Stimulated activated memory B cell treated with anti-CD40 and anti-IgM and Interleukin-4, amounts not matched to agents 10 μg/mL and 1 μg/mL and 100 μg/mL, for 72 hours (primary cell): Measurements from ENCODE around the gene AKT3.
A peak's percentile ranks its signal among the peaks of the same experiment; 100 is the strongest.
"Not testable (repeated sequence)": the region's sequence is repeated elsewhere in the genome, so short reads cannot be mapped to it uniquely, and the experiment has no call there.

Source experiments
- ATAC-seq: fragments of 150-1000 bp; cut with Tn5 transposase; 2 replicates; pipeline ENCODE4 v1.10.0; 2021
- H3K27ac Mint-ChIP-seq: one replicate; pipeline ENCODE4 v1.8.0; 2022; ENCODE audit warnings: mild to moderate bottlenecking, mixed read lengths
- H3K27me3 Mint-ChIP-seq: one replicate; pipeline ENCODE4 v1.8.0; 2022; ENCODE audit warnings: mixed read lengths
- H3K36me3 Mint-ChIP-seq: one replicate; pipeline ENCODE4 v1.8.0; 2022; ENCODE audit warnings: mixed read lengths
- H3K4me1 Mint-ChIP-seq: one replicate; pipeline ENCODE4 v1.8.0; 2022; ENCODE audit warnings: mixed read lengths
- H3K4me3 Mint-ChIP-seq: one replicate; pipeline ENCODE4 v1.8.0; 2022; ENCODE audit warnings: mild to moderate bottlenecking, moderate library complexity, mixed read lengths
- H3K9me3 Mint-ChIP-seq: one replicate; pipeline ENCODE4 v1.8.0; 2022; ENCODE audit warnings: mixed read lengths

AKT3 gene

DNA sequence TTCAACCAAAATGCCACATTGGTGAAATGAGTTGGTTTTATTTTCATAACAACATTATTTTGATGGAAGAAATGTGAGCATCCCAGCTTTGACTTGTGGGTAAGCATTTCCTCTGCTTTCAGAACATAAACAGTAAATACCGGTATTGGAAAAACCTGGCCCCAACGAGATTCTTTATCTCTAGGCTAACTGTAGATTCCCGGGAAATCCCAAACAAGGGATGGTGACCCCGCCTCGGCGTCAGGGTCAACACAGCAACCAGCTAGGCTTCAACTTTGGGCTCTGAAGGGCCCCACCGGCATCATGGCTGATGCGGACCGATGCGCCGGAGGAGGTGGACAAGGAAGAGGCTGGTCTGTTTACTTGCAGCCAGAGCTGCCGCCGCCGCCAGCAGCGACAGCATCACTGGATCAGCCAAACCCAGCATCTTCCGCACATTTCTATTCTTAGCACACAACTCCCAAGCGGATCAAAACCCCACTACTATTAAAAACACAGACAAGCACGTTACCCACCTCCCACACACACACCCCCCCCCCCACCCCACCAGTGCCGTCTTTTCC, 1.1 kb downstream of the AKT3 start:
- H3K27ac Mint-ChIP-seq: peak overlapping the region; percentile 95
- H3K36me3 Mint-ChIP-seq: no peaks in the 10 kb centered on the region
- H3K4me1 Mint-ChIP-seq: peaks cover 28% of the 10 kb centered on the region
- H3K27me3 Mint-ChIP-seq: no peaks in the 10 kb centered on the region
- H3K4me3 Mint-ChIP-seq: peak overlapping the region; percentile 98
- no peaks in the 10 kb centered on the region for H3K9me3 Mint-ChIP-seq
- peak; percentile 28 for ATAC-seq

DNA sequence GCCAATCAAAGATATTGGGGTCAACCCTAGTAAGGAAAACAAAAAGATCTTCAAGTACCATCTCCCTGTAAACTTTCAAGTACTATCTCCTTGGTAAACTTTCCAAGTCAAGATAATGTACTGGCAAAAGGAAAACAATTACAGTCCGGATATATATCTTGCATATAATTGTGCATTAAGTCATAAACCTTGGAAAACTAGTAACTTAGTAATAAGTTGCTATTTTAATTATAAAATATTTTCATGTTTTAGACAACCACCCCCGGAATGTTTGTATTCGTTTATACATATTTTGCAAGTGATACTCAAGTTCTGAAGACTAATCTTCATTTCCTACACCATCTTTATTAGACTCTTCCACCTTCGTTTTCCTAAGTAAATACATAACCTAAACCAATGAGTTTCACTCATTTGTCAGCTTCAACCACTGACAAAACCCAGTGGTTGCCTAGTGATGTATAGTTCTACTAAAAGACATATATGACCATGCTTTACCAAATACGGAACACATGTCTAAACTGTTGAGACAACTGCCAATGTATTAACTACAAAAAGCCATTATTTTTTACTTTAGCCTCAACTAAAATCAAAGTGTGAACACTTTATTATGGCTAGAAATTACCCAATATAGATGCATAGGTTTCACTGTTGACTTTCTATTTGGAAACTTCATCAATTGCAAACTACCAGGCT, 1.7 kb downstream of the AKT3 start:
- no peak for ATAC-seq
- Mint-ChIP-seq H3K27me3 (no peaks in the 10 kb centered on the region), H3K4me3 (peak overlapping the region; percentile 98), H3K4me1 (peaks cover 28% of the 10 kb centered on the region), H3K36me3 (peaks cover 2% of the 10 kb centered on the region), H3K27ac (peak overlapping the region; percentile 95), H3K9me3 (no peaks in the 10 kb centered on the region)

DNA sequence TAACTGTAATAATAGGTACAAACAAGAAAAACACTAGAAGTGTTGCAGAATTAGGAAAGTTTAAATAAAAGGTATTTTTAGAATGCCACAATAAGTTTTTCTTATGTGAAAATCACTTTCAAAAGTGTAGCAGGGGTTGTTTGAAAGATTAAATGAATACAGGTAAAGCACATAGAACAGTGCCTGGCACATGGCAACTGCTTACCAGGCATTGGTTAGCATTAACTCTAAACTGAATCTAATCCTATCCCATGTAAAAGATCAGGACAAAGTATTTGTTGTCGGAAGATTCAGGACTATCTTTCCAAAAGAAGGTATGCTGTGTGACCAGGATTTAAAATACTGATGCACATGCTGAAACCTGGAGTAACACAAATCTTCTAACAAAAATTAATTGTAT, 3.3 kb downstream of the AKT3 start:
- ATAC-seq: no peak
- peaks cover 9% of the 10 kb centered on the region for H3K36me3 Mint-ChIP-seq
- no peak overlapping the region for H3K27ac Mint-ChIP-seq
- no peak overlapping the region for H3K4me3 Mint-ChIP-seq
- H3K9me3 Mint-ChIP-seq: no peaks in the 10 kb centered on the region
- peaks cover 38% of the 10 kb centered on the region for H3K4me1 Mint-ChIP-seq
- H3K27me3 Mint-ChIP-seq: no peaks in the 10 kb centered on the region

DNA sequence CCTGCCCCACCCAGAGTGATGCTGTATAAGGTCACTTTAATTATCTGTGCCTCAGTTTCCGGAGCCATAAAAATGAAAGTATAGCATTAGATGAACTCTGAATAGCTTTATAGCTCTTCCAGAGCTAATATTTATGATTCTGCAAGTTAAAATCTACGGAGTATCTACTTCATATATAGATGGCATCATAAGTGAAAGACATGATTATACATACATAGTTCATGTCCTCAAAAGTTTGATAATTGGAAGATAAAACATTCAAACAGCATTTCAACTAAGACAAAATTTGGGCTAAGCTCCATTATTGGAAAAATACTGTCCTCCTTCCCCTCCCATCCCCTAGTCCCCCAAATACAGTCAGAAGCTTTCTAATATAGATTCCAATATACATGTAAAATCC, 4.2 kb downstream of the AKT3 start:
- no peak overlapping the region for H3K27ac Mint-ChIP-seq
- peaks cover 34% of the 10 kb centered on the region for H3K4me1 Mint-ChIP-seq
- H3K36me3 Mint-ChIP-seq: peaks cover 9% of the 10 kb centered on the region
- ATAC-seq: no peak
- H3K9me3 Mint-ChIP-seq: no peaks in the 10 kb centered on the region
- no peak overlapping the region for H3K4me3 Mint-ChIP-seq
- H3K27me3 Mint-ChIP-seq: no peaks in the 10 kb centered on the region

DNA sequence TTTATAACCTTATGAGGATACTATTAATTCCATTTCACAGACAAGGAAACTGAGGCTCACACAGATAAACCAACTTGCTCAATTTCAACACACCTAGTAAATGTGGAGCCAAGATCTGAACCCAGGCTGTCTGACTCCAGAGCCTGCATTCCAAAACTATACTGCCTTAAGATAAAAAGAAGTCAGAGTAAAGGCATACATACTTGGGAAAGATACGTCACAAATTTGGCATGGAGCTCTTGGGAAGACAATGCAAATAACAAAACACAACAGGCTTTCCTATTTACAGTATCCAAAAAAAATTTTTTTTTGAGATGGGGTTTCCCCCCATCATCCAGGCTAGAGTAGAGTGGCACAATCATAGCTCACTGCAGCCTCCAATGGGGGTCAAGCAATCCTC, 5.9 kb downstream of the AKT3 start:
- H3K27me3 Mint-ChIP-seq: no peaks in the 10 kb centered on the region
- ATAC-seq: no peak
- peaks cover 38% of the 10 kb centered on the region for H3K4me1 Mint-ChIP-seq
- H3K36me3 Mint-ChIP-seq: peaks cover 20% of the 10 kb centered on the region
- H3K27ac Mint-ChIP-seq: no peak overlapping the region
- no peak overlapping the region for H3K4me3 Mint-ChIP-seq
- H3K9me3 Mint-ChIP-seq: no peaks in the 10 kb centered on the region

DNA sequence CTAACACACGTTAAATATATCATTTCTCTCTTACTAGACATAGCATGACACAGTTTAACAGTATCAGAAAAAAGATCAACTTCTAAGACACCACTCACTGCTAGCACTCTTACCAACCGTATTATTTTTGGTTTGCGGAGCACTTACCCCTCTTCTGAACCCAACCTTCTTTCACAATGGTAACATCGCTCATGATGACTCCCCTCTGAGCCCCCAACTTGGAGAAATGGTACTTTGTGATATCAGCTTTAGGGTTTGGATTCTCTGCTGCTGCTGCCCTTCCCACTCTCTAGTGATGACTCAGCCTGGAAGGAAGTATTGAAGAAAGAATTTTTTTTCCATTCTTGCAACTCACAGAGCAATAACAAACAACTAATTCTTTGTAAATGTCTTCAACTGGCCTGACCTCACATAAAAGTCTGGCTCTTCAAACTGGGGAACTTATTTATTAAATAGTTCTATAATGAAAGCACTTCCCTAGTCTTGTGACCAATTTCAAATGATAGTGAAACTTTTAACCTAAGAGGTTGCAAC, 7.0 kb downstream of the AKT3 start:
- Mint-ChIP-seq H3K36me3 (peaks cover 20% of the 10 kb centered on the region), H3K9me3 (no peaks in the 10 kb centered on the region), H3K4me3 (no peak overlapping the region), H3K4me1 (peaks cover 27% of the 10 kb centered on the region), H3K27me3 (no peaks in the 10 kb centered on the region), H3K27ac (peak overlapping the region; percentile 28)
- ATAC-seq: no peak

DNA sequence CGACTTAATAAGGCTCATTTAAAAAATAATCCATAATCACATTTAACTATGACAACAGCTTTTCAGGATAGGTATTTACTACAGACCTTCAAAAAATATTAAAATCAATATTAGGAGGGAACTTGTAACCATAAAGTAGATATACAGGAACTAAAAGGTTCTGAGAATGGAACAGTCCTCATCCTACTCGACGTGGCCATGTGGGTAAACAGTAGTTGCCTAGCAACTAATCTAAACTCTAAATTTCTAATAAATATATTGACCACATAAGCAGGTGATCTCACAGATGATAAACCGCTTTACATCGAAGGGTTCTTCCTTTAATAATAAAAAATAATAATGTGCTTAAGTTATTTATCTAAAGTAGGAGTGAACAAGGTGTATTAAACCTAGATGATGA, 7.9 kb downstream of the AKT3 start:
- ATAC-seq: no peak
- no peaks in the 10 kb centered on the region for H3K27me3 Mint-ChIP-seq
- H3K27ac Mint-ChIP-seq: no peak overlapping the region
- peaks cover 30% of the 10 kb centered on the region for H3K4me1 Mint-ChIP-seq
- H3K4me3 Mint-ChIP-seq: no peak overlapping the region
- H3K9me3 Mint-ChIP-seq: no peaks in the 10 kb centered on the region
- peaks cover 27% of the 10 kb centered on the region for H3K36me3 Mint-ChIP-seq

DNA sequence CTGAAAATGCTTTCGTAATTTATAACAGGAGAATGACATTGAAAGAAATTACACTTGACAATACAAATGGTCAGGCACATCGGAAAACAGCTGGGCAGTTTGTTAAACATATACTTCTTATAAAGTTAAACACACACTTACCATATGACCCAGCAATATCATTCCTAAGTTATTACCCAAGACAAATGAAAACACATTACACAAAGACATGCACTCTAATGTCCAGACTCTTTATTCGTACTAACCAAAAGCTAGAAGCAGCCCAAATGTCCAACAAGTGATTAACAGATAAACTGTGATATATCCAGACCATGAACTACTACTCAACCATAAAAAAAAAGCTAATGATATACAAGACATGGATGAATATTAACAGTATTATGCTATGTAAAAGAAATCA, 8.5 kb downstream of the AKT3 start:
- Mint-ChIP-seq H3K27ac (no peak overlapping the region), H3K4me1 (peaks cover 32% of the 10 kb centered on the region)

DNA sequence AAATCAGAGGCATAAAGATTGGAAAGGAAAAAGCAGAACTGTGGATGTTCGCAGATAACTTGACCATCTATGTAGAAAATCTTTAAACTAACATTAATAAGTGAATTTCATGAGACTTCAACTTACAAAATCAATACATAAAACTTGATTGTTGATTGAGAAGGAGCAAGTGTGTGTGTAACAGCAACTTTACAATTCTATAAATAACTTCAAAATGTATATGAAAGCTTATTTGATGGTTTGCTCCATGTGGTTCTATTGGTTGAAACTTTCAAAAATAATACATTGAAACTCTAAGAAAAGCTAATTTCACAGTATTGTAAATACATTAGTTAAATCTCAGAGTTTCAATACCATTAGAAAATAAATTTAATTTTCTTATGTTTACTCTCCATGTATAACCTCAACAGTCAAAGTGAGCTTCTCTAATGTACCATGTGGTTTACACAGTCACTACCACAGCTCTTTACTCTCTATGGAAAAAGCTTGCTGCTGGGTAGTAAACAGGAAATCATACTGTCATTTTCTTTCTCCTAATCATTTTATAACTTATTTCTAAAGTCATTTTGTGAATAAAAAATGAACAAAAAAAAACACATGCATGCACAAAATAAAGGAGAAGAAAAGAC, 12.0 kb downstream of the AKT3 start:
- peak; percentile 70 for ATAC-seq
- no peak overlapping the region for H3K27ac Mint-ChIP-seq
- H3K4me3 Mint-ChIP-seq: no peak overlapping the region
- peaks cover 5% of the 10 kb centered on the region for H3K9me3 Mint-ChIP-seq
- no peaks in the 10 kb centered on the region for H3K27me3 Mint-ChIP-seq
- H3K36me3 Mint-ChIP-seq: peaks cover 55% of the 10 kb centered on the region
- H3K4me1 Mint-ChIP-seq: peaks cover 24% of the 10 kb centered on the region

More for the DNA sequence above, 8.5 kb downstream of the AKT3 start:
- Mint-ChIP-seq H3K36me3 (peaks cover 33% of the 10 kb centered on the region), H3K9me3 (no peaks in the 10 kb centered on the region), H3K4me3 (no peak overlapping the region), H3K27me3 (no peaks in the 10 kb centered on the region)
- no peak for ATAC-seq

DNA sequence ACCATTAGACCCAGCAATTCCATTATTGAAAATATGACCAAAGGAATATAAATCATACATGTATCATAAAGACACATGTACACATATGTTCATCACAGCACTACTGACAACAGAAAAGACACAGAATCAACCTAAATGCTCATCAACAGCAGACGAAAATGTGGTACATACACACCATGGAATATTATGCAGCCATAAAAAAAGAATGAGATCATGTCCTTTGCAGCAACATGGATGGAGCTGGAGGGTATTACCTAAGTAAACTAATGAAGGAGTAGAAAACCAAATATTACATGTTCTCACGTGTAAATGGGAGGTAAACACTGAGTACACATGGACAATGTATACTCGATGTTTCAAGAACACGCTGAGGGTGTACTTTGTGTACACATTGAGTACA, 15.9 kb downstream of the AKT3 start:
- H3K27ac Mint-ChIP-seq: no peak overlapping the region
- no peak for ATAC-seq
- peaks cover 48% of the 10 kb centered on the region for H3K36me3 Mint-ChIP-seq
- peaks cover 18% of the 10 kb centered on the region for H3K4me1 Mint-ChIP-seq
- H3K4me3 Mint-ChIP-seq: no peak overlapping the region
- no peaks in the 10 kb centered on the region for H3K27me3 Mint-ChIP-seq
- peaks cover 5% of the 10 kb centered on the region for H3K9me3 Mint-ChIP-seq

DNA sequence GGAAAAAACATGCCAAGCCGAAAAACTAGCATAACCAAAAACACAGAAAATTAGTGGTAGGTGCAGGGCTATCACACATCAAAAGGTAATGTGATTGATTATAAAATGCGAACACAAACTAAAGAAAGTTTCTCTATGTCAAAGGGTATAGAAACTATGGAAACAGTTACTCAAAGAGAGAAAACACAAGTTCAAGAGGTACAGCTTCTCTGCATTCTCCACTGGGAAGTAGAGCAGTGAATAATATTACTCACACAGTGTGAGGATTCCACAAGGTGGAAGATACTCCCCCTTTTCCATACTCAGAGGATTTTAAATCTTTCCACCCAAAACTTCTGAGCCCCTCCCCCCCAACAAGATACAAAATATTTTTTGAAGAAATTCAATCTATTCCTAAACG, 18.6 kb downstream of the AKT3 start:
- Mint-ChIP-seq H3K36me3 (peaks cover 53% of the 10 kb centered on the region), H3K27ac (no peak overlapping the region), H3K4me3 (no peak overlapping the region), H3K4me1 (peaks cover 20% of the 10 kb centered on the region), H3K27me3 (no peaks in the 10 kb centered on the region), H3K9me3 (peaks cover 5% of the 10 kb centered on the region)
- ATAC-seq: no peak

DNA sequence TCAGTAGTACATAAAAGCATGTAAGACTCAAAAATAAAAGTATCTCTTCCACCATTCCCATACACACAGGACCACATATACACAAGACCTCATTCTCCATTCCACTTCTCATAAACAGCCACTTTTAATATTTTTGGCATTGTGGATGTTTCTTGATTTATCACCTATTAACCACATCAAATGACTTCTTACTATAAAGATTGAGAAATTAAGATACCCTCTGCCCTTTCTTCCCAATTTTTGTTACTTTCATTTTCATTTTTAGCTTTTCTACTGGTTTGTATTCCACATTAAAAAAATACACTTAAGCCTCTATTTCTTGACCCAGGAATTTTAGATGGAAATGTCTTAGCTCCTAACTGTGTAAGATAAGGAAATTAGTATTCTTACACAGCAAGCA, 22.8 kb downstream of the AKT3 start:
- H3K36me3 Mint-ChIP-seq: peaks cover 59% of the 10 kb centered on the region
- H3K4me1 Mint-ChIP-seq: peaks cover 40% of the 10 kb centered on the region
- H3K9me3 Mint-ChIP-seq: peaks cover 1% of the 10 kb centered on the region
- no peak for ATAC-seq
- no peaks in the 10 kb centered on the region for H3K27me3 Mint-ChIP-seq
- no peak overlapping the region for H3K27ac Mint-ChIP-seq
- no peak overlapping the region for H3K4me3 Mint-ChIP-seq

DNA sequence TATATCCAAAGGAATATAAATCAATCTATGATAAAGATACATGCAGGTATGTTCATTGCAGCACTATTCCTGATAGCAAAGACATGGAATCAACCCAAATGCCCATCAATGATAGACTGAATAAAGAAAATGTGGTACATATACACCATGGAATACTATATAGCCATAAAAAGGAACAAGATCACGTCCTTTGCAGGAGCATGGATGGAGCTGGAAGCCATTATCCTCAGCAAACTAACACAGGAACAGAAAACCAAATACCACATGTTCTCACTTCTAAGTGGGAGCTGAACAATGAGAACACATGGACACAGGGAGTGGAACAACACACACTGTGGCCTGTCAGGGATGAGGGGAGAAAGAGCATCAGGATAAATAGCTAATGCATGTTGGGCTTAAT, 25.1 kb downstream of the AKT3 start:
- peaks cover 75% of the 10 kb centered on the region for H3K36me3 Mint-ChIP-seq
- H3K9me3 Mint-ChIP-seq: peaks cover 18% of the 10 kb centered on the region
- ATAC-seq, H3K27me3 Mint-ChIP-seq, H3K4me3 Mint-ChIP-seq, H3K27ac Mint-ChIP-seq: not testable (repeated sequence)
- peaks cover 39% of the 10 kb centered on the region for H3K4me1 Mint-ChIP-seq

DNA sequence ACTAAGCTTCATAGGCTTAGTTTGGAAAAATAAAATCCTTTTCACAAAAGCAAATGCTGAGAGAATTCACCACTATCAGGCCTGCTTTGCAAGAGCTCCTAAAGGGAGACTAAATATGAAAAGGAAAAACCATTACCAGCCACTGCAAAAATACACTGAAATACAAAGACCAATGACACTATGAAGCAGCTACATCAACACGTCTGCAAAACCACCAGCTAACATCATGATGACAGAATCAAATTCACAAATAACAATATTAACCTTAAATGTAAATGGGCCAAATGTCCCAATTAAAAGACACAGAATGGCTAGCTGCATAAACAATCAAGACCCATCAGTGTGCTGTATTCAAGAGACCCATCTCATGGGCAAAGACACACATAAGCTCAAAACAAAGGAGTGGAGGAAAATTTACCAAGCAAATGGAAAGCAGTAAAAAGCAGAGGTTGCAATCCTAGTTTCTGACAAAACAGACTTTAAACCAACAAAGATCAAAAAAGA, 28.8 kb downstream of the AKT3 start:
- no peak overlapping the region for H3K27ac Mint-ChIP-seq

DNA sequence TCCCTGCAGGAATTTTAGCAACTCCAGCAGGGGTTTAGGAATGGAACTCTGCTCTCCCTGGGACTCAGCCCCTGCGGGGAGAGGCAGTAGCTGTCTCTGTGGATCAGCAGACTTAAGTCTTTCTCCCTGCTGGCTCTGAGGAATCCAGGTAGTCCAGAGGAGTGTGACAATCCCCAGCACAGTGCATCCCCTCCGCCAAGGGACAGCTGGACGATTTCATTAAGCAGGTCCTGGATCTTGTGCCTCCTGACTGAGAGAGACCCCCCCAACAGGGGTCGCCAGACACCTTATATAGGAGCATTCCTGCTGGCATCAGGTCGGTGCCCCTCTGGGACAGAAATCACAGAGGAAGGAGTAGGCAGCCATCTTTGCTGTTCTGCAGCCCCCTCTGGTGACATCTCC, 30.6 kb downstream of the AKT3 start:
- peaks cover 76% of the 10 kb centered on the region for H3K36me3 Mint-ChIP-seq

More for the DNA sequence above, 28.8 kb downstream of the AKT3 start:
- Mint-ChIP-seq H3K4me3 (no peak overlapping the region), H3K27me3 (no peaks in the 10 kb centered on the region), H3K4me1 (peaks cover 34% of the 10 kb centered on the region), H3K36me3 (peaks cover 71% of the 10 kb centered on the region), H3K9me3 (peaks cover 18% of the 10 kb centered on the region)
- ATAC-seq: no peak

More for the DNA sequence above, 30.6 kb downstream of the AKT3 start:
- H3K4me1 Mint-ChIP-seq: peaks cover 30% of the 10 kb centered on the region
- peaks cover 27% of the 10 kb centered on the region for H3K9me3 Mint-ChIP-seq
- no peak overlapping the region for H3K27ac Mint-ChIP-seq
- no peaks in the 10 kb centered on the region for H3K27me3 Mint-ChIP-seq
- ATAC-seq: no peak
- no peak overlapping the region for H3K4me3 Mint-ChIP-seq
